Testis (tissue), 2 donors: ENCODE data around the gene KLHL40.

Experiments
- POLR2A ChIP-seq: fragments of 450-650 bp; IDR thresholded peaks from one replicate; pipeline ENCODE4 v1.6.1; 2017; ENCODE audit warnings: antibody characterized with exemption, mild to moderate bottlenecking, moderate library complexity
- TF ChIP-seq, protein P1 (sequence below), 3 experiments: fragments of 450-650 bp in 2 of 3; fragments of 200-600 bp in 1 of 3; sonication (generic) in 1 of 3; IDR thresholded peaks; one replicate each; pipeline ENCODE4 v1.5.1; 2016 to 2019; ENCODE audit warnings: antibody characterized with exemption in 3 of 3, mild to moderate bottlenecking in 2 of 3, moderate library complexity in 1 of 3

- TF ChIP-seq, protein P1, sequence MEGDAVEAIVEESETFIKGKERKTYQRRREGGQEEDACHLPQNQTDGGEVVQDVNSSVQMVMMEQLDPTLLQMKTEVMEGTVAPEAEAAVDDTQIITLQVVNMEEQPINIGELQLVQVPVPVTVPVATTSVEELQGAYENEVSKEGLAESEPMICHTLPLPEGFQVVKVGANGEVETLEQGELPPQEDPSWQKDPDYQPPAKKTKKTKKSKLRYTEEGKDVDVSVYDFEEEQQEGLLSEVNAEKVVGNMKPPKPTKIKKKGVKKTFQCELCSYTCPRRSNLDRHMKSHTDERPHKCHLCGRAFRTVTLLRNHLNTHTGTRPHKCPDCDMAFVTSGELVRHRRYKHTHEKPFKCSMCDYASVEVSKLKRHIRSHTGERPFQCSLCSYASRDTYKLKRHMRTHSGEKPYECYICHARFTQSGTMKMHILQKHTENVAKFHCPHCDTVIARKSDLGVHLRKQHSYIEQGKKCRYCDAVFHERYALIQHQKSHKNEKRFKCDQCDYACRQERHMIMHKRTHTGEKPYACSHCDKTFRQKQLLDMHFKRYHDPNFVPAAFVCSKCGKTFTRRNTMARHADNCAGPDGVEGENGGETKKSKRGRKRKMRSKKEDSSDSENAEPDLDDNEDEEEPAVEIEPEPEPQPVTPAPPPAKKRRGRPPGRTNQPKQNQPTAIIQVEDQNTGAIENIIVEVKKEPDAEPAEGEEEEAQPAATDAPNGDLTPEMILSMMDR (IDR thresholded peaks at IDR 0.05) = no peak
- no peak for TF ChIP-seq POLR2A
Measured at GRCh38 chr3:42659451-42660130, 25.7 kb upstream of the KLHL40 start.
